ENCODE results near the gene ELOVL2.
"Not testable (repeated sequence)": the region's sequence is repeated elsewhere in the genome, so short reads cannot be mapped to it uniquely, and the experiment has no call there.

Gene ELOVL2

GRCh38 chr6:11021003-11021402 lies 23.1 kb downstream of the ELOVL2 start:
- DNase-seq (ENCODE audit: low spot score): no peak

- DNase-seq (ENCODE audit: low spot score): no peak
These were observed 25.9 kb downstream of the ELOVL2 start for GRCh38 chr6:11018225-11018624.

GRCh38 chr6:11017090-11017489 lies 27.0 kb downstream of the ELOVL2 start:
- DNase-seq (ENCODE audit: low spot score): no peak

- no peak for DNase-seq (ENCODE audit: low spot score)
These were observed 27.7 kb downstream of the ELOVL2 start for GRCh38 chr6:11016452-11016851.

GRCh38 chr6:11015102-11015501 lies 29.0 kb downstream of the ELOVL2 start:
- no peak for DNase-seq (ENCODE audit: low spot score)

GRCh38 chr6:11013721-11014070 lies 30.4 kb downstream of the ELOVL2 start:
- no peak for DNase-seq (ENCODE audit: low spot score)

- no peak for DNase-seq (ENCODE audit: low spot score)
These were observed 31.0 kb downstream of the ELOVL2 start for GRCh38 chr6:11012976-11013720.

- no peak for DNase-seq (ENCODE audit: low spot score)
These were observed 31.8 kb downstream of the ELOVL2 start for GRCh38 chr6:11012295-11012754.

- DNase-seq (ENCODE audit: low spot score): peak; percentile 23
These were observed 32.3 kb downstream of the ELOVL2 start for GRCh38 chr6:11011787-11012234.

- no peak for DNase-seq (ENCODE audit: low spot score)
These were observed 34.8 kb downstream of the ELOVL2 start for GRCh38 chr6:11009353-11009752.

GRCh38 chr6:11008821-11009220 lies 35.3 kb downstream of the ELOVL2 start:
- DNase-seq (ENCODE audit: low spot score): no peak

GRCh38 chr6:11007715-11008608 lies 36.1 kb downstream of the ELOVL2 start:
- no peak for DNase-seq (ENCODE audit: low spot score)

- no peak for DNase-seq (ENCODE audit: low spot score)
These were observed 38.0 kb downstream of the ELOVL2 start for GRCh38 chr6:11006061-11006460.

GRCh38 chr6:11003297-11003696 lies 40.8 kb downstream of the ELOVL2 start:
- not testable (repeated sequence) for DNase-seq (ENCODE audit: low spot score)

GRCh38 chr6:11002176-11002575 lies 41.9 kb downstream of the ELOVL2 start:
- DNase-seq (ENCODE audit: low spot score): no peak

GRCh38 chr6:10999994-11000393 lies 44.1 kb downstream of the ELOVL2 start:
- no peak for DNase-seq (ENCODE audit: low spot score)

- DNase-seq (ENCODE audit: low spot score): no peak
These were observed 48.9 kb downstream of the ELOVL2 start for GRCh38 chr6:10995114-10995707.

- no peak for DNase-seq (ENCODE audit: low spot score)
These were observed 50.2 kb downstream of the ELOVL2 start for GRCh38 chr6:10993896-10994295.

GRCh38 chr6:10991115-10991514 lies 53.0 kb downstream of the ELOVL2 start:
- no peak for DNase-seq (ENCODE audit: low spot score)

GRCh38 chr6:10989587-10989986 lies 54.5 kb downstream of the ELOVL2 start:
- no peak for DNase-seq (ENCODE audit: low spot score)

GRCh38 chr6:10984959-10985358 lies 59.1 kb downstream of the ELOVL2 start:
- DNase-seq (ENCODE audit: low spot score): not testable (repeated sequence)

- DNase-seq (ENCODE audit: low spot score): no peak
These were observed 62.7 kb downstream of the ELOVL2 start for GRCh38 chr6:10981409-10981808.

GRCh38 chr6:10979603-10980002 lies 64.5 kb downstream of the ELOVL2 start:
- DNase-seq (ENCODE audit: low spot score): no peak
